B cell (primary cell): ENCODE measurements around the gene EME1. TPM values are rescaled to one million over a fixed set of nuclear protein-coding genes. Genes with fewer than 3 reads are reported as not detected.

Experiments
- ATAC-seq: fragments of 200-7000 bp; cut with Tn5 transposase; one replicate; pipeline ENCODE4 v1.10.0; 2021; ENCODE audit warnings: low read depth, mild to moderate bottlenecking, moderate number of reproducible peaks, moderate library complexity
- CTCF ChIA-PET: fragments of 350-600 bp; sonication (Branson Sonifier 250); formaldehyde crosslinking; loops from one replicate; lab custom pipeline; 2021; ENCODE audit warnings: antibody characterized with exemption, inconsistent platforms; lab: Charles Lee
- POLR2A ChIA-PET: fragments of 350-600 bp; sonication (Branson Sonifier 250); formaldehyde crosslinking; loops from one replicate; lab custom pipeline; 2021; ENCODE audit warnings: antibody characterized with exemption; lab: Charles Lee
- DNase-seq: peaks from one replicate; pipeline ENCODE4 v3.0.0; 2013
- H2AFZ ChIP-seq: 2 replicates; pipeline ENCODE4 v1.6.1; 2012; ENCODE audit warnings: mild to moderate bottlenecking, low read depth, low read length; ENCODE audit not compliant: insufficient read depth, poor library complexity, severe bottlenecking
- H3K27ac ChIP-seq, 2 donors: 1 replicate in 1 of 2; 2 replicates in 1 of 2; pipeline ENCODE4 v1.5.1; 2012 to 2013; ENCODE audit warnings: low read length in 2 of 2, mild to moderate bottlenecking in 2 of 2, moderate library complexity in 1 of 2
- H3K27me3 ChIP-seq, 4 experiments: fragments of 200-600 bp in 1 of 4; sonication (generic) in 1 of 4; replicated peaks in 1 of 4; 1 replicate in 2 of 4; 2 replicates in 2 of 4; pipeline versions ENCODE4 v1.6.1 to v1.7.0; 2013 to 2016; ENCODE audit warnings: low read length in 3 of 4, mild to moderate bottlenecking in 2 of 4, mixed read lengths in 1 of 4, moderate library complexity in 1 of 4; ENCODE audit not compliant: insufficient read depth in 4 of 4, control insufficient read depth in 3 of 4; ENCODE audit errors: control extremely low read depth in 1 of 4
- H3K36me3 ChIP-seq, 2 experiments: replicated peaks in 1 of 2; 1 replicate in 1 of 2; 2 replicates in 1 of 2; pipeline versions ENCODE4 v1.6.1 to v1.7.1; 2013; ENCODE audit warnings: low read length in 1 of 2; ENCODE audit not compliant: insufficient read depth in 2 of 2, control insufficient read depth in 1 of 2; ENCODE audit errors: control extremely low read depth in 1 of 2, extremely low read depth in 1 of 2
- H3K4me1 ChIP-seq, 2 donors: fragments of 200-600 bp in 1 of 2; sonication (generic) in 1 of 2; 1 replicate in 1 of 2; 2 replicates in 1 of 2; pipeline versions ENCODE4 v1.5.1 to v1.6.1; 2013 to 2017; ENCODE audit warnings: low read length in 2 of 2; ENCODE audit not compliant: control insufficient read depth in 2 of 2, insufficient read depth in 2 of 2
- H3K4me2 ChIP-seq: replicated peaks from 2 replicates; pipeline ENCODE3; 2012; ENCODE audit warnings: mild to moderate bottlenecking, low read depth, low read length; ENCODE audit not compliant: poor library complexity, severe bottlenecking
- H3K4me3 ChIP-seq, 5 experiments: fragments of 200-600 bp in 1 of 5; sonication (generic) in 1 of 5; 1 replicate in 3 of 5; 2 replicates in 2 of 5; pipeline versions ENCODE4 v1.5.1 to v1.7.0; 2011 to 2016; ENCODE audit warnings: low read length in 4 of 5, mild to moderate bottlenecking in 4 of 5, low read depth in 2 of 5, control low read depth in 1 of 5, moderate library complexity in 1 of 5; ENCODE audit not compliant: insufficient read depth in 1 of 5; ENCODE audit errors: control extremely low read depth in 1 of 5, extremely low read depth in 1 of 5
- H3K79me2 ChIP-seq: fragments of 200-600 bp; sonication (generic); one replicate; pipeline ENCODE4 v1.6.0; 2016; ENCODE audit warnings: low read length; ENCODE audit not compliant: control insufficient read depth, insufficient read depth
- H3K9ac ChIP-seq: fragments of 200-600 bp; sonication (generic); 2 replicates; pipeline ENCODE4 v1.6.1; 2017; ENCODE audit warnings: mild to moderate bottlenecking, low read length, moderate library complexity
- H3K9me3 ChIP-seq, 3 donors: one replicate each; pipeline versions ENCODE4 v1.6.1 to v1.7.1; 2013; ENCODE audit warnings: low read length in 2 of 3; ENCODE audit not compliant: control insufficient read depth in 2 of 3, insufficient read depth in 1 of 3; ENCODE audit errors: control extremely low read depth in 1 of 3
- H4K20me1 ChIP-seq: 2 replicates; pipeline ENCODE4 v1.6.0; 2012; ENCODE audit warnings: mild to moderate bottlenecking, low read length; ENCODE audit not compliant: insufficient read depth, control insufficient read depth, poor library complexity, severe bottlenecking
- H3K27ac Mint-ChIP-seq: one replicate; pipeline ENCODE4 v1.8.0; 2021; ENCODE audit warnings: mixed read lengths
- H3K27me3 Mint-ChIP-seq: one replicate; pipeline ENCODE4 v1.8.0; 2021; ENCODE audit warnings: mixed read lengths
- H3K4me1 Mint-ChIP-seq: one replicate; pipeline ENCODE4 v1.8.0; 2021; ENCODE audit warnings: mixed read lengths
- H3K4me3 Mint-ChIP-seq: one replicate; pipeline ENCODE4 v1.8.0; 2021; ENCODE audit warnings: mixed read lengths
- H3K9me3 Mint-ChIP-seq: one replicate; pipeline ENCODE4 v1.8.0; 2022; ENCODE audit warnings: mixed read lengths; ENCODE audit not compliant: insufficient read depth
- EZH2 ChIP-seq: IDR thresholded peaks from 2 replicates; pipeline ENCODE4 v1.6.1; 2012; ENCODE audit warnings: borderline replicate concordance, low read depth, mild to moderate bottlenecking, moderate library complexity, low read length; ENCODE audit not compliant: insufficient read depth, poor library complexity, severe bottlenecking
- WGBS: methylation state at CpG from one replicate; pipeline ENCODE4 v1.1.5; 2013; ENCODE audit warnings: missing lambda C conversion rate; ENCODE audit not compliant: insufficient coverage; 5-methylcytosine and 5-hydroxymethylcytosine counted together
- intact Hi-C: fragments of 100-400 bp; cut with micrococcal nuclease; formaldehyde crosslinking; loops from one replicate; pipeline ENCODE4 v1.10.0; 2022
- polyA plus RNA-seq: library from polyadenylated mRNA; depleted of rRNA; stranded (reverse); fragments of >200 nt; gene quantifications from 2 replicates; pipeline ENCODE4 v1.2.3, GENCODE V29; 2012
- total RNA-seq, 2 donors: library from RNA; stranded (reverse); fragments of 120-200 nt in 1 of 2; gene quantifications; 1 replicate in 1 of 2; 2 replicates in 1 of 2; pipeline versions ENCODE4 v1.2.3 to v1.2.4, GENCODE V29; 2013 to 2022
- TF ChIP-seq, protein P1 (sequence below): fragments of 200-600 bp; IDR thresholded peaks from one replicate; pipeline ENCODE4 v1.8.0; 2022; ENCODE audit warnings: antibody characterized with exemption, mild to moderate bottlenecking

Gene EME1
- total and polyA plus RNA-seq, 2 donors (not counting 1 experiment from before 2014, with no cell fraction given): 1.6 to 2.3 TPM

DNA sequence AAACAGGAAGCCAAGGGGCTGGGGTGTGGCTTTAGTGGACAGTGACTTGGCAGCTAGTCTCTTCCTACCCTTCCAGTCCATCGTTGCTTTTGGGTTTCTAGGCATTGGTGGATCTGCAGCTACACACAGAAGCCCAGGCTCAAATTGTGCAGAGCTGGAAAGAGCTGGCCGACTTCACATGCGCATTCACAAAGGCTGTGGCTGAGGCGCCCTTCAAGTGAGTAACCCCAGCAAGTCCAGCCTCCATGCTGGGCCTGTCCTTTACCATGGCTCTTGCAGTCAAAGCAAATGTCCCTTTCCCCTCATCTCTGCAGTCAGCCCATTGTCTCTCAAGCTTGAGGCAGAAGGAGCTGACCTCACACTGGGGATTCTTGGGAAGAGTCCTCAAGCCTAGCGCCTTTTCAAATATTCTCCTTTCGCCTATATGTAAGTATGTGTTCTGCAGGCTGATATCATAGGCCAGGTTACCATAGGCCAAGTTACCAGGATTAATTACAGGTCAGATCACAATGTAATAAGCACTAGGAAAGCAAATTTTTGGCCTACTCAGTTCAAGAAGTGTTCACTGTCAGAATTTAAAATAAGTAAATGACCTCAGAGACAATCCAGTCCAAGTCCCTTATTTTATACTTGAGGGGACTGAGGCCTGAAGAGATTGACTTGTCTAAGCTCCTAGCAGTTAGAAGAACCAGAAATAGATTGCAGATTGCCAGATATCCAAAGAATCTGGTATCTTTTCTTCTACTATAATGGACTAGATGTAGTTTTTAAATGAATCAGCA is 6.5 kb downstream of the EME1 start:
- no peak overlapping the region for H2AFZ ChIP-seq
- H3K36me3 ChIP-seq: peaks cover 10 to 37% of the 10 kb centered on the region in 2 experiments
- H3K9ac ChIP-seq: no peak overlapping the region
- no peaks in the 10 kb centered on the region for H3K4me1 ChIP-seq
- H3K4me3 ChIP-seq: no peak overlapping the region
- TF ChIP-seq, protein P1, sequence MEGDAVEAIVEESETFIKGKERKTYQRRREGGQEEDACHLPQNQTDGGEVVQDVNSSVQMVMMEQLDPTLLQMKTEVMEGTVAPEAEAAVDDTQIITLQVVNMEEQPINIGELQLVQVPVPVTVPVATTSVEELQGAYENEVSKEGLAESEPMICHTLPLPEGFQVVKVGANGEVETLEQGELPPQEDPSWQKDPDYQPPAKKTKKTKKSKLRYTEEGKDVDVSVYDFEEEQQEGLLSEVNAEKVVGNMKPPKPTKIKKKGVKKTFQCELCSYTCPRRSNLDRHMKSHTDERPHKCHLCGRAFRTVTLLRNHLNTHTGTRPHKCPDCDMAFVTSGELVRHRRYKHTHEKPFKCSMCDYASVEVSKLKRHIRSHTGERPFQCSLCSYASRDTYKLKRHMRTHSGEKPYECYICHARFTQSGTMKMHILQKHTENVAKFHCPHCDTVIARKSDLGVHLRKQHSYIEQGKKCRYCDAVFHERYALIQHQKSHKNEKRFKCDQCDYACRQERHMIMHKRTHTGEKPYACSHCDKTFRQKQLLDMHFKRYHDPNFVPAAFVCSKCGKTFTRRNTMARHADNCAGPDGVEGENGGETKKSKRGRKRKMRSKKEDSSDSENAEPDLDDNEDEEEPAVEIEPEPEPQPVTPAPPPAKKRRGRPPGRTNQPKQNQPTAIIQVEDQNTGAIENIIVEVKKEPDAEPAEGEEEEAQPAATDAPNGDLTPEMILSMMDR: no peak
- TF ChIP-seq EZH2: no peak
- no peaks in the 10 kb centered on the region for H3K9me3 Mint-ChIP-seq
- H3K27ac ChIP-seq: no peak overlapping the region
- intact Hi-C loops: loop anchor here (10.0 kb wide), 2 partner anchors 45 to 285 kb away; partner anchors contain the start of genes ACSF2 and PDK2
- ATAC-seq (no peak), DNase-seq (no peak)
- no peaks in the 10 kb centered on the region for H3K9me3 ChIP-seq
- ChIA-PET POLR2A (no interaction called here), CTCF (interaction anchor here (1.6 to 3.3 kb wide), 2 partner anchors 17 to 21 kb away, joined by 3 to 15 read pairs; no protein-coding TSS in a partner anchor)
- no peaks in the 10 kb centered on the region for H3K27me3 Mint-ChIP-seq
- H4K20me1 ChIP-seq: no peaks in the 10 kb centered on the region
- no peak overlapping the region for H3K27ac Mint-ChIP-seq
- H3K4me3 Mint-ChIP-seq: no peak overlapping the region
- no peaks in the 10 kb centered on the region for H3K27me3 ChIP-seq
- H3K4me1 Mint-ChIP-seq: no peaks in the 10 kb centered on the region
- 97% methylated on average over 5 of the region's 6 CpGs for WGBS
- H3K4me2 ChIP-seq: no peak overlapping the region
- no peaks in the 10 kb centered on the region for H3K79me2 ChIP-seq
